Measurements from ENCODE around the gene GPC5.
"Not testable (repeated sequence)": the region's sequence is repeated elsewhere in the genome, so short reads cannot be mapped to it uniquely, and the experiment has no call there.

Gene GPC5

DNA sequence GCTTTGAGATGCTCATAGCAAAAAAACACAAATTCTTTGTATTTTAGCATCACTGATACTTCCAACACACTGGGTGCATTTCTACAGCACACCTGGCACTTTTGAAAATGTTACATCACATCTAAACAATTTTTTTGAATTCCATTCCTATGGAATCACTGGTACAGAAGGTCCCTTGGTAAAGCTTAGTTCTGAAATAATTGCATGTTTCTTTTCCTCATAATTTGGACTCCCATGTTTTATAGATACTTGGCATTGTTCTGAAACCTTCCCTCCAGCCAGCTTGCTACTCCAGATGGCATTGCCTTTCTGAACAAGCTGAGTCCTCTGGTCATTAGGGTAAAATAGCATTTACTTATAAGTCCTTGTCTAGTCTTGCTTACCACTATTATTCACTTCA, 1346.8 kb downstream of the GPC5 start:
- Histone ChIP-seq H3K9me2 (replicated peaks; ENCODE audit: insufficient read depth, low read length) (no peaks in the 10 kb centered on the region), H2AFZ (ENCODE audit: low read depth, low read length, severe bottlenecking) (no peak overlapping the region), H3K27ac (ENCODE audit: low read depth, low read length) (no peak overlapping the region), H3K36me3 (ENCODE audit: low read length) (no peaks in the 10 kb centered on the region), H3F3A (ENCODE audit: insufficient read depth) (no peaks in the 10 kb centered on the region), H3K9me3 (ENCODE audit: insufficient read depth, low read length) (0 out of 2 replicates have a peak, but pooled peaks cover 3% of the 10 kb centered on the region), H3K9ac (ENCODE audit: low read length) (no peak overlapping the region), H4K20me1 (ENCODE audit: low read depth, low read length) (no peaks in the 10 kb centered on the region), H3K4me3 (ENCODE audit: insufficient read depth, low read length, poor library complexity, severe bottlenecking) (no peak overlapping the region), H3K4me2 (ENCODE audit: low read depth, low read length, poor library complexity, severe bottlenecking) (no peak overlapping the region), H3K79me2 (ENCODE audit: insufficient read depth, low read length) (no peaks in the 10 kb centered on the region), H3K27me3 (ENCODE audit: low read length) (no peaks in the 10 kb centered on the region)
- TF ChIP-seq, protein P1, sequence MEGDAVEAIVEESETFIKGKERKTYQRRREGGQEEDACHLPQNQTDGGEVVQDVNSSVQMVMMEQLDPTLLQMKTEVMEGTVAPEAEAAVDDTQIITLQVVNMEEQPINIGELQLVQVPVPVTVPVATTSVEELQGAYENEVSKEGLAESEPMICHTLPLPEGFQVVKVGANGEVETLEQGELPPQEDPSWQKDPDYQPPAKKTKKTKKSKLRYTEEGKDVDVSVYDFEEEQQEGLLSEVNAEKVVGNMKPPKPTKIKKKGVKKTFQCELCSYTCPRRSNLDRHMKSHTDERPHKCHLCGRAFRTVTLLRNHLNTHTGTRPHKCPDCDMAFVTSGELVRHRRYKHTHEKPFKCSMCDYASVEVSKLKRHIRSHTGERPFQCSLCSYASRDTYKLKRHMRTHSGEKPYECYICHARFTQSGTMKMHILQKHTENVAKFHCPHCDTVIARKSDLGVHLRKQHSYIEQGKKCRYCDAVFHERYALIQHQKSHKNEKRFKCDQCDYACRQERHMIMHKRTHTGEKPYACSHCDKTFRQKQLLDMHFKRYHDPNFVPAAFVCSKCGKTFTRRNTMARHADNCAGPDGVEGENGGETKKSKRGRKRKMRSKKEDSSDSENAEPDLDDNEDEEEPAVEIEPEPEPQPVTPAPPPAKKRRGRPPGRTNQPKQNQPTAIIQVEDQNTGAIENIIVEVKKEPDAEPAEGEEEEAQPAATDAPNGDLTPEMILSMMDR (IDR thresholded peaks at IDR 0.05; ENCODE audit: insufficient read depth, low read length, poor library complexity, severe bottlenecking) = no peak
- no peak for TF ChIP-seq EZH2phosphoT487 (conservative IDR thresholded peaks at IDR 0.05; ENCODE audit: low read length)

DNA sequence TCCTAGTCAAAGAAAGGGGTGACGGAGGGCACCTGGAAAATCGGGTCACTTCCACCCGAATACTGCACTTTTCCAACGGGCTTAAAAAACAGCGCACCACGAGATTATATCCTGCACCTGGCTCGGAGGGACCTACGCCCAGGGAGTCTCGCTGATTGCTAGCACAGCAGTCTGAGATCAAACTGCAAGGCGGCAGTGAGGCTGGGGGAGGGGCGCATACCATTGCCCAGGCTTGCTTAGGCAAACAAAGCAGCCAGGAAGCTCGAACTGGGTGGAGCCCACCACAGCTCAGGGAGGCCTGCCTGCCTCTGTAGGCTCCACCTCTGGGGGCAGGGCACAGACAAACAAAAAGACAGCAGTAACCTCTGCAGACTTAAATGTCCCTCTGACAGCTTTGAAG, 1354.3 kb downstream of the GPC5 start:
- not testable (repeated sequence) for H3K79me2 ChIP-seq (ENCODE audit: insufficient read depth, low read length); H4K20me1 ChIP-seq (ENCODE audit: low read depth, low read length); H3K9me3 ChIP-seq (ENCODE audit: insufficient read depth, low read length); H3K4me3 ChIP-seq (ENCODE audit: insufficient read depth, low read length, poor library complexity, severe bottlenecking); H3K27me3 ChIP-seq (ENCODE audit: low read length); H3F3A ChIP-seq (ENCODE audit: insufficient read depth); H2AFZ ChIP-seq (ENCODE audit: low read depth, low read length, severe bottlenecking); H3K9ac ChIP-seq (ENCODE audit: low read length); H3K27ac ChIP-seq (ENCODE audit: low read depth, low read length); H3K9me2 ChIP-seq (replicated peaks; ENCODE audit: insufficient read depth, low read length); H3K4me2 ChIP-seq (ENCODE audit: low read depth, low read length, poor library complexity, severe bottlenecking); H3K36me3 ChIP-seq (ENCODE audit: low read length)

DNA sequence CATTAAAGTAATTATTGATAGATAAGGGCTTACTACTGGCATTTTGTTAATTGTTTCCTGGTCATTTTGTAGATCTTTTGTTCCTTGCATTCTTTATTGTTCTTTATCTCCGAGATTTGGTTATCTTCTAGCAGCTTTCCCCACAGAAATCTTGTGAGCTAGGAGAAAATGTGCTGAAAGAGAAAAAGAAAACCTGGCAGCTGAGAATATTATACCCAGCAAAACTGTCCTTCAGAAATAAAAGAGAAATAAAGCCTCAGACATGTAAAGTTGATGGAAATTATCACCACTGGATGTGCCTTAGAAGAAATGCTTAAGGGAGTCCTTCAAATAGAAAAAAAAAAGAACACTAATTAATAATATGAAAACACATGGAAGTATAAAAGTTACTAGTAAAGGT, 1363.3 kb downstream of the GPC5 start:
- Histone ChIP-seq H3F3A (ENCODE audit: insufficient read depth) (no peaks in the 10 kb centered on the region), H2AFZ (ENCODE audit: low read depth, low read length, severe bottlenecking) (no peak overlapping the region), H3K9me3 (ENCODE audit: insufficient read depth, low read length) (0 out of 2 replicates have a peak, but pooled peaks cover 5% of the 10 kb centered on the region), H3K4me2 (ENCODE audit: low read depth, low read length, poor library complexity, severe bottlenecking) (no peak overlapping the region), H3K36me3 (ENCODE audit: low read length) (no peaks in the 10 kb centered on the region), H3K9me2 (replicated peaks; ENCODE audit: insufficient read depth, low read length) (no peaks in the 10 kb centered on the region), H3K9ac (ENCODE audit: low read length) (no peak overlapping the region), H3K4me3 (ENCODE audit: insufficient read depth, low read length, poor library complexity, severe bottlenecking) (no peak overlapping the region), H4K20me1 (ENCODE audit: low read depth, low read length) (no peaks in the 10 kb centered on the region), H3K27me3 (ENCODE audit: low read length) (no peaks in the 10 kb centered on the region), H3K79me2 (ENCODE audit: insufficient read depth, low read length) (no peaks in the 10 kb centered on the region), H3K27ac (ENCODE audit: low read depth, low read length) (no peak overlapping the region)
- TF ChIP-seq, protein P1 (IDR thresholded peaks at IDR 0.05; ENCODE audit: insufficient read depth, low read length, poor library complexity, severe bottlenecking) = no peak
- TF ChIP-seq EZH2phosphoT487 (conservative IDR thresholded peaks at IDR 0.05; ENCODE audit: low read length) = no peak

DNA sequence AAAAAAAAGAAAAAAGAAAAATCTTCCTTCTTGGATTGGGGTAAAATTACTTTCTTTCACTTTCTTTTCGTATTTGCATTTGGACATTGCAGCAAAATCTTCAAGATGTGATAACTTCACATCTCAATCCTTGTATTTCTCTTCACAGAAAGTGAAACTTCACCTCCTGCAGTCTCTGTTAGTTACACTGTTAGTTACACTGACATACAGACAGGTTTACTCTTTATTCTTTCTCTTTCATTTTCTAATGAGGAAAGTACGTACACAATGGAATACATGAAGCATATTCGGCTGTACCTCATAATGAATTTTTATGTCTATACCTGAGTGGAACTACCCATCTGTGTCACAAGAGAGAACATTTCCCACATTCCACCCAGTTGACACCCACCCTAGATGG, 1369.0 kb downstream of the GPC5 start:
- Histone ChIP-seq H3K9me2 (replicated peaks; ENCODE audit: insufficient read depth, low read length) (no peaks in the 10 kb centered on the region), H3F3A (ENCODE audit: insufficient read depth) (no peaks in the 10 kb centered on the region), H3K36me3 (ENCODE audit: low read length) (no peaks in the 10 kb centered on the region), H2AFZ (ENCODE audit: low read depth, low read length, severe bottlenecking) (no peak overlapping the region), H3K79me2 (ENCODE audit: insufficient read depth, low read length) (no peaks in the 10 kb centered on the region), H3K9me3 (ENCODE audit: insufficient read depth, low read length) (no peaks in the 10 kb centered on the region), H3K4me3 (ENCODE audit: insufficient read depth, low read length, poor library complexity, severe bottlenecking) (no peak overlapping the region), H3K27ac (ENCODE audit: low read depth, low read length) (no peak overlapping the region), H3K4me2 (ENCODE audit: low read depth, low read length, poor library complexity, severe bottlenecking) (no peak overlapping the region), H4K20me1 (ENCODE audit: low read depth, low read length) (no peaks in the 10 kb centered on the region), H3K9ac (ENCODE audit: low read length) (no peak overlapping the region), H3K27me3 (ENCODE audit: low read length) (no peaks in the 10 kb centered on the region)
- TF ChIP-seq EZH2phosphoT487 (conservative IDR thresholded peaks at IDR 0.05; ENCODE audit: low read length) = no peak
- TF ChIP-seq, protein P1 (IDR thresholded peaks at IDR 0.05; ENCODE audit: insufficient read depth, low read length, poor library complexity, severe bottlenecking) = no peak

All from SU-DHL-6 (cell line).